GM11168 (cell line): ENCODE data around the gene HS3ST2.

ENCODE experiments used
- in situ Hi-C: fragments of 300-500 bp; cut with MboI; formaldehyde crosslinking; loops from one replicate; pipeline ENCODE4 v1.12.0; 2022; ENCODE audit warnings: low sequenced_read_pairs; ENCODE audit not compliant: unreplicated experiment

The HS3ST2 gene

DNA sequence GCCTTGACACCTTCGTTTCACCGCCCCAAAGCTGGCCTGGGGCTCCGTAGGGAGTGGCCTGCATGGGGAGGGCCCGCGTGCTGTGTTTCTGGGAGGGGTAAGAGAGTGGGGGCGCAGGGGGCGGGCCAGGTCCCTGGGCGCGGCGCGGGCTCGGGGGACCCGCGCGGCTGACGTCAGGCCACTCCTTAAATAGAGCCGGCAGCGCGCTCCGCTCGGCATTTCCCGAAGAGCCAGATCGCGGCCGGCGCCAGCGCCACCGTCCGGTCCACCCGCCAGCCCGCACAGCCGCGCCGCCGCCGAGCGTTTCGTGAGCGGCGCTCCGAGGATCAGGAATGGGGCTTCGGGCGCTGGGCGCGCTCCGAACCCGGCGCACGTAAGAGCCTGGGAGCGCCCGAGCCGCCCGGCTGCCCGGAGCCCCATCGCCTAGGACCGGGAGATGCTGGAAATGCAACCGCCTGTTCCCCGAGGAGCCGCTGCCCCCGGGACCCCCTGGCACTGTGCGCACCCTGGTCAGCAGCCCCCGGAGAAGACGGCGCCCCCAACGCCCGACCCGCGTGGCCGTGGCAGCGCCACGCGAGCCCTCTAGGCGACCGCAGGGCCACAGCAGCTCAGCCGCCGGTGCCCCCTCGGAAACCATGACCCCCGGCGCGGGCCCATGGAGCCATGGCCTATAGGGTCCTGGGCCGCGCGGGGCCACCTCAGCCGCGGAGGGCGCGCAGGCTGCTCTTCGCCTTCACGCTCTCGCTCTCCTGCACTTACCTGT is at the start of gene HS3ST2:
Gene HS3ST2, plus strand, starts transcription at position 215 of the 763 bp plus-strand sequence. Its CDS starts 449 bp downstream, at position 664.
- in situ Hi-C loops = no loop called here

DNA sequence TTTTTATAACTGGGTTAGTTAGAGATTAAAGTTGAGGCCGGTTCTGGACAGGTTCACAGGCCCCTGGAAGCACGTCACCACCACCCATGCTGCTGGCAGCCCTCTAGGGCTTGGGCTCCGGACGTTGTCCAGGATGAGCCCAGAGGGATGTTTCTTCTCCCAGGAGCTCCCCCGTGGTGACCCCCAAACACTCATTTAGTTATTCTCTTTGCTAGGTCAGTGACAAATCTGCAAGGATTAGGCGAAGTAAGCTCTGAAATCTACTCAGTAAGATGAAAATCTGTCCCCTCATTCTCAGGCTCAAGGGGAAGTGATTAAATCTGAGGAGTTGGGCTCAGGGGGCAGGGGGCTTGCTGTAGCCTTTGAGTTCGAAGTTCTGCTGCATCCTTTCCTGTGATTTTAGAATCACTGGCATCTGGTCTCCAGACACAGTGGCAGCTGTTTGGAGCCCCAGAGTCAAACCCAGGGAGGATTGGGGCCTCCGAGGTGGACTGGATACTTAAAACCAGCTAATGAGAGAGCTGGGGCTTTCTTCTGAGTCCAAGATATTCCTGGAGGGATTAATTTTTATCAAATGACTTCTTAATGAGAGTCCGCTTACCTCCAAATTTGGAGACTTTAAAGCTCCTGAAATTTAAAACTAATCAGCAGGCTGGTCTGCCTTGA is 49.2 kb upstream of the HS3ST2 start:
- in situ Hi-C loops = no loop called here

DNA sequence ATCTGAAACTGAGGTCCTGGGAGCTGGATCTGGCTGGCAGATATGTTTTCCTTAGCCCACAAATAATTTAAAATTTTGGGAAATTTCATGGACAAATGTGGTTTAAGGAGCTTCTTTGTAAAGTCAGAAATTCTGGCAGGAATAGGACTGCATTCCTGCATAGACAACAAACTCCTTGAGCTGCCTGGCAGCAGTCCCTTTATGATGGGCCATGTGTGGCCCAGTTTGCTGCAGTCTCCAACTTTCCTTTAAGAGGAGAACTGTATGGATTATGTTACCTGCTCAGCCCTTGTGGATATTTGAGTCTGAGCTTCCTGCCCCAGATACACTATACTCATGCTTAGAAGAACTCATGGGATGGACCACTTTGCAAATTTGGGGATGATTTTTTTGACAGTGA is 48.5 kb upstream of the HS3ST2 start:
- in situ Hi-C loops = no loop called here

DNA sequence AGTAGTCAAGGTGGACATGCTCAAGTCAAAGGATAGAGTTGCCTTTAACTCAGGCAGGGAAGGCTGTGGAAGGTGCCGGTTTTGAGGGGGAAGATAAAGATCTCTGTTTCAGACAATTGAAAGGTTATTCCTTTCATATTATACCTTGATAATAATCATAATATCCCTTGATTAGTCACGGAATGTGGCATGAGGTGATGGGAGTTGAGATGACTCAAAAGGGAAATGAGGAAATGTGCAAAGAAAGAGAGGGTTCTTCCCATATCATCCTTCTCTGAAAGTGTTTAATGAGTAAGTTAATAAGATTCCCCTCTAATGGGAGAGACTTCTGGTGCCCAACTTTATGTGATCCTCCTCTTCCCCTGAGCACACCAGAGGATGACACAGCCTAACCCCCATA is 43.1 kb upstream of the HS3ST2 start:
- in situ Hi-C loops = no loop called here

DNA sequence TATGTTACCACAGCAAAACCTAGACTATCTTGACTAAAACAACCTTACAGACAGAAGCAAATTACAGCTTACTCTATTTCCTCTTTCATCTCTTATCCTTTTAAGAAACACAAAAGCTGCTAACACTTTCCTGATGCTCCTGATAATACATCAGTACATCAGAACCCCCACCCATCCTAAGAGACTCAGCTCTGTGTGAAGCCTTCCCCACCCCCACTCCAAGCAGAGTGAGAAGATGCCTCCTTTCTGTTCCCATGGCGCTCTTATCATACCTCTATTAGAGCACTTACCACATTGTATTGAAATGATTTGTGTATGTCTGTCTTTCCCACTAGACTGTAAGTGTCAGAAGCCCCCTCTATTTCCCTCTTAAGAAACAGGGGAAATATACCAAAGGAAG is 42.4 kb upstream of the HS3ST2 start:
- in situ Hi-C loops = no loop called here

DNA sequence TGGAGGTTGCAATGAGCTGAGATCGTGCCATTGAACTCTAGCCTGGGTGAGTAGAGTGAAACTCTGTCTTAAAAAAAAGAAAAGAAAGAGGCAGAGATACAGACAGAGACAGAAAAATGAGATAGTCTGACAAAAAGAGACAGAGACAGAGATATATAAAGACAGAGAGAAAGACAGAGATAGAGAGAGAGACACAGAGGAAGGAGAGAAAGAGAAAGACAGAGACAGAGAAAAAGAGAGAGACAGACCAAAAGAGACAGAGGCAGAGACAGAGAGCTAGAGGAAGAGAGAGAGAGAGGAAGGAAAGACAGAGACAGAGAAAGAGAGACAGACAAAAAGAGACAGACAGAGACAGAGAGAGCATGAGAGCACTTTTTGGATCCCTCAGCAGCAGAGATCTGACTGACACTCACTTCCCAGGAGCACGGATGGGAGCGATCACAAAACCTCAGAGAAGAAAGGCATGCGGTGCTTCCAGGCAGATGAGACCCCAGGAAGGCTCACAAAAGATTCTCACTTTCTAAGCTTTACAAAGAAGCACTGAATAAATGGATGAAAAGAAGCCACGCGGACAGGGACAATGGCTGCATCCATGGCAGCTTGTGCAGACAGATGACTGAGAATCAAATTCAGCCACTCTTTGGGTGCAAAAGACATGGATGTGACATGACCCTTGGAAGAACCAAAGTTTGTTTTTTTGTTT is 38.6 kb upstream of the HS3ST2 start:
- in situ Hi-C loops = no loop called here

DNA sequence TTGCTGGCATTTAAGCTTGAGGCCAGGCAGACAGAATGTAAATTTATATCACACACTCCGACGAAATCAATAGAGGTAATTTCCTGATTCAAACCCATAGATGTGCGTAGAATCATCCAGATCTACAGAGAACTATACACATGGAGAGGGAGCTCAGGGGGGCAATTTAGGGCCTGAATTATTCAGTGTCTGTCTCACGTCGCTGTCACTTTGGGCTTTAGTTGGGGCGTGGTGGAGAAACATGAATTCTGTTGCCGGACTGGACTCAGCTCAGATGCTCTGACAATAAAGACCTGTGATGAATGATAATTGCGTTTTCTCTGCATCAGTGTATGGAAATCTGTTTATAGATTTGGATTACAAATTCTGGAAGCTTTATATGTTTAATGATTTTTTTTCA is 32.5 kb upstream of the HS3ST2 start:
- in situ Hi-C loops = no loop called here

DNA sequence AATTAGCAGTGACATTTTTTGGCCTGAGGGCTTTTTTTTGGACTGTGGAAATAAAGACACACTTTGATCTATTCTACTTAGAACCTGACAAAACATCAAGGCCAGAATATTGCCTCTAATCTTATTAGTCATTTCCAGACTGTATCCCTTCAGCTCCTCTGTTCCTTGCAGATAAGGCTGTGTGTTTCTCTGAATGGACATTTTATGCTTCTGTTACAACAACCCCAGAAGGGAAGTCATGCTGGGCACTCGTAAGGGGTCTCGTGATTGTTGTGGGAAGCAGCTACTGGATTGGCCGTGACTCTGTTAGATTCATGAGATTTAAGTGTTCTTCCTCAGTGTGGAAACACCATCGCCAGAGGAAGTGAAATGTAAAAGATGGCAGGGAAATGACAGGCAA is 31.6 kb upstream of the HS3ST2 start:
- in situ Hi-C loops = no loop called here

DNA sequence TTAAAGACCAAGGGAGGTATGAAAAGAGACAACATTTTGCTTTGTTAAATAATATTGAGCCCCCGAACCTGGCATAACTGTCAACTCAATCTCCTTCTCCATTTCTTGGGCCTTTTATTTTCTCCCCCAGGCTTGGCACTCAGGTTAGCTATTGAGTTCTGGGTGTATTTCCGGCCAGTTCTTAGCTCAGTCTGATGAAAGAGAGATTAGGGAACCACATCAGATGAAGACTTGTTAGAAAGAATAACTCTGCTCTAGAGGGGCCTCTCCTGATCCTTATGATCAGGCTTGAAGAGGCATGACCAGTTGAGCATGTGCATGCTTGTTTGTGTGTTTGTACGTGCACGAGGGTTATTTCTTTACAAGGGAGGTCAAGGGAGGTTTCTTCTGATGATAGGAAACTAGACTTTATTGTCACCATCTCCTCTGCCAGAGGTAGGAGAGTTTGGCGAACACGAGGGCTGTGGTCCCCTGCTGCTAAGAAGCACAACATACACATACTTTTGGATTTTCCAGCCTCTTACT is 29.2 kb upstream of the HS3ST2 start:
- in situ Hi-C loops = no loop called here

DNA sequence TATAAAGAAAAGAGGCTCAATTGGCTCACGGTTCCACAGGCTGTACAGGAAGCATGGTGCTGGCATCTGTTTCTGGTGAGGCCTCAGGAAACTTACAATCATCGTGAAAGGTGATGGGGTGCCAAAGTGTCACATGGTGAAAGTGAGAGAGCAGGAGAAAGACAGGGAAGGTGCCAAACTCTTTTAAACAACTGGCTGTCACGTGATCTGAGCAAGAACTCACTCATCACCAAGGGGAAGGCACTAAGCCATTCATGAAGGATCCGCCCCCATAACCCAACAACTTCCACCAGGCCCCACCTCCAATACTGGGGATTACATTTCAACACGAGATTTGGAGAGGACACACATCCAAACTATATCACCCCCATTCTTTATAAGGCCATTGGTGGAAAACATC is 28.4 kb upstream of the HS3ST2 start:
- in situ Hi-C loops = no loop called here

DNA sequence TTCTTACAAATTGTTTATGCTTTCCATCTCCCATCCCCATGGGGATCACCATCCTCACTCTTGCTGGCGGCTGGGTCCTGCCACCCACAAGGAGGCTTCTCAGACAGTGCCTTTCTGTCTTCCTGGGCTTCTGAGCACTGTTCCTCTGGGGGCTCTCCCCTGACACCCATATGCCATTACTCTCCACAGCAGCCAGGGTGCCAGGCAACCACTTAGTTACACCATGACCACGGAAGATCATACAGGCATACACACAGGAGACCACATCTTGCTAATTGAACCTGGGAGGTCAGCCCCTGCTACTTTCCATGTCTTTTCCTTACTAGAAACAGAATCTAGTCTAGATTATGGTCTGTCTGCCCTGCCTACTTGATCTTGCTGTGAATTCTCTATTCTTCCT is 27.7 kb upstream of the HS3ST2 start:
- in situ Hi-C loops = no loop called here

DNA sequence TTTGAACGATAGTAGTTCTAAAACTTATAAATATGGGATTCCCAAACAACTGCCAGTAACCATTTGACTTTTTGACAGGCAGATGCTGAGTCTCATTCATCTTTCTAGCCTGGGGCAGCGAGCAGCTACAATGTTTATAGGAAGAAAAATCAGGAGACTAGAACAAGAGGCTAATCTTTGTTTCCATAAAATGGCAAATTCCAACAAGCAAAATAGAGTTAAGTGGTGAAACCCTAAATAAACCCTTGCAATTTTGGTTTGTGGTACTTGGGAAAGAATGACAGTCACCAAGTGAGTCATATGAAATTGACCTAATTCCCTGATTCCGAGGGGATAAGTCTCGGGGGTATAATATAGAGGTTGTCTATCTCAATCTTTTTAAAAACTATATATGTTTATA is 27.3 kb upstream of the HS3ST2 start:
- in situ Hi-C loops = no loop called here

DNA sequence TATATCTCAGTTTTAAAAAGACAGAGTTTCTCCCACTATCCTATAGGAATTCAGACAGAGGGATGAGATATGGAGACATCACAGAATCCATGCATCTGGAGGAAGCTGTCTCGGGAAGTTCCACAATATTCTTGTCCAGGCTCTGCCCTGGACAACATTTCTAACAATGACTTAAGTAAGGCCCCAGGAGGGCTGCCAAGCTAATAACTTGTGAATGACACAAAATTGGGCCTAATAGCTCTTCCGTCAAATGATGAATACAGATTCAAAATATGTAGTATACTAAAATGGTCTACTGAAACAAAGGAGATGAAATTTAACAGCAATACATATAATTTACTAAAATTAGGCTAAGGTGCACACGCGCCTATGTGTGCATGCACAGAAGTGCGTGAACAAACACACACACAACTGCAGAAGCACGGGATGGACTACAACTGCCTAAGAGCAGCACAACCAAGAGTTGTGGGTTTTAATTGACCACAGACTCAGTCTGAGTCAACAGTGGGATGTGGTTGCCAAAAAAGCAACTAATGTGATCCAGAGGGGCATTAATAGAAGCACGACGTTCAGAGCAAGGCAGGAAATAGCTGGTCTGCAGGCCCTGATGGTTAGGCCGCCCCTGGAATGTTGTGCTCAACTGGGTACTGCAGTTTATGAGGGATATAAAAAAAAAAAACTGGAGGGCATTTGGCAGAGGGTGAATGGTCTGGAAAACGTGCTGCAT is 26.3 kb upstream of the HS3ST2 start:
- in situ Hi-C loops = no loop called here

DNA sequence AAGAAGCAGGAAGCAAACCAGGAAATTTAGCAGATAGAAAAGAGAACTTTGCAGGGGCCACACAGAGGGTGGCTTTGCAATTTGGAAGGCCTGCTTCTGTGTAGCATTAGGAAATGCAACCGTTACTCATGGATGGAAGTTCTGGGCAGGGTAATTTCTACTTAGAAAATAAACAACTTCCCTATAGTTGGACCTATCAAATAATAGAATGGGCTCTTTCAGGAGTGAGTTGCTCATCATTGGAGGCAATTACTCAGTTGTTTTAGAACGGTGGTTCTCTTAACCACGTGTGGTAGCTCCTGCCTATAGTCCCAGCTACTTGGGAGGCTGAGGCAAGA is 25.8 kb upstream of the HS3ST2 start:
- in situ Hi-C loops = no loop called here

DNA sequence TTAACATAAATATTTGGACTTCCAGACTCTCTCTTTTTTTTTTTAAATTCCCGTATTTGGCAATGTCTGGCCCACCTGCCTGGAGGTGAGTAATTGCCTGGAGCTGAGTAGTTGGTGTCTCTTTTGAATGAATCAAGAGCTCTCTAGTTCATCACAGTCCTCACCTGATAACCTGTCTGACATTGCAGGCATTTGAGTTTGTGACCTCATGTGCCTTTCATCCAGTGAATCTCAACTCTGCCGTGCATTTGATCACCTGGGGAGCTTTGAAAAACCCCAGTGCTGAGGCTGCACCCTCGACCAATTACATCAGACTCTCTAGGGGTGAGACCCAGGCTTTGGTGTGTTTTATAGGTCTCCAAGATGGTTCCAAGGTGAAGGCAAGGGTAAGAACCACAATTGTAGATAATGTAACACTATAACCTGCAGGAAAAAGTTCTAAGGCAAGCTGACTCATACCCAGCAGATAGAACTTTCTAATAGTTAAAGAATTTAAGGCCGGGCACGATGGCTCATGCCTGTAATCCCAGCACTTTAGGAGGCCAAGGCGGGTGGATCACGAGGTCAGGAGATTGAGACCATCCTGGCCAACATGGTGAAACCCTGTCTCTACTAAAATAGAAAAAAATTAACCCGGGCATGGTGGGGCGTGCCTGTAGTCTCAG is 24.5 kb upstream of the HS3ST2 start:
- in situ Hi-C loops = no loop called here

DNA sequence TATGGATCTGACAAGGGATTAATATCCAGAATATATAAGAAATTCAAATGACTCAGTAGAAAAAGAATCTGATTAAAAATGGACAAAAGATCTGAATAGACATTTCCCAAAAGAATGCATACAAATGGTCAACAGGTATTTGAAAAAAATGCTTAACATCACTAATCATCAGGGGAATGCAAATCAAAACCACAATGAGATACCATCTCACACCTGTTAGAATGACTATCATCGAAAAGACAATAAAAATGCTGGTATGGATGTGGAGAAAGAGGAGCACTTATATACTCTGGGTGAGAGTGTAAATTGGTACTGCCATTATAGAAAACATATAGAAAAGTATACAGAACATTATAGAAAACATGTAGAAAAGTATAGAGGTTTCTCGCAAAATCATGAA is 16.4 kb upstream of the HS3ST2 start:
- in situ Hi-C loops = no loop called here

DNA sequence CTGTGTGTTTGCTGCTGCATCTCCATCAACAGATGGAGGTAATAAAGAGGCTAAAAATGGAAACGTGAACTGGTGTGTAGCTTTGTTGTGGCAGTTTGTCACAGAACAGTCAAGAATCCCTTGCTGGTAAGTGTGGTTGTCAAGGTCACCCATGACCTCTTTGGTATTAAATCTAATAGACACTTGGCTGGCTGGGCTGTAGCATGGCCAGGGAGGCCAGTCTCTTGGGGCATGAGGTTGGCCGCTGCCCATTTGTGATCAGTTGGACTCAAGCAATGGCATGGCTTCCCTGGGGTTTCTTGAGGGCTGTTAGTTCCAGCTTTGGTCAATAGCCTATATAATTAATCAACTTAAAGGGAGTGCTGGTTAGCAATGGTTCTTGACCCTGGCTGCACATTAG is 14.8 kb upstream of the HS3ST2 start:
- in situ Hi-C loops = no loop called here

DNA sequence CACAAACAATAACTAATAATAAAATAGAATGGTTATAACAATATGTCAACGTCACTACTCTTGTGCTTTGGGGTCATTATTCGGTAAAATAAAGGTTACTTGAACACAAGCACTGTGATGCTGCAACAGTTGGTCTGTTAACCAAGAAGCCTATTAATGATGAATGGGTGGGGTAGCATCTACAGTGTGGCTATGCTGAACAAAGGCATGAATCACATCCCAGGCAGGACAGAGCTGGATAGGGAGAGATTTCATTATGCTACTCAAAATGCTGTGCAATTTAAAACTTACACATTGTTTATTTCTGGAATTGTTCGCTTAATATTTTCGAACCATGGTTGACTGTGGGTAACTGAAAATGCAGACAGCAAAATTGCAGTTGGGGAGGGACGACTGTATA is 9.1 kb upstream of the HS3ST2 start:
- in situ Hi-C loops = no loop called here

DNA sequence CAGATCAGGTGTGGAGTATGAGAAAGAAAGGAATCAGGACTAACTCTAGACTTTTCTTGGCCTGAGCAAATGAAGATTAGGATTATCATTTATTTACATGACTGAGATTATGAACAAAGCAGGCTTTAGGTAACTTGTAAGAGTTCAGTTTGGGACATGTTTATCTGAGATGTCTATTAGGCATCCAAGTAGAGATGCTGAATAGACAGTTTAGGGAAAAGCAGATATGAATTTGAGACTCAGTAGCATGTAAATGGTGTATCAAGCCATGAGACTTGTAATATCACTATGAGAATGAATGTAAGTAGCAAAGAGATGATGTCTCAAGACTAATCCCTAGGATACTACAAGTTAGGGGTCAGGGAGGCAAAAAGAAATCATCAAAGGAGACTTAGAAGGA is 8.6 kb upstream of the HS3ST2 start:
- in situ Hi-C loops = no loop called here

DNA sequence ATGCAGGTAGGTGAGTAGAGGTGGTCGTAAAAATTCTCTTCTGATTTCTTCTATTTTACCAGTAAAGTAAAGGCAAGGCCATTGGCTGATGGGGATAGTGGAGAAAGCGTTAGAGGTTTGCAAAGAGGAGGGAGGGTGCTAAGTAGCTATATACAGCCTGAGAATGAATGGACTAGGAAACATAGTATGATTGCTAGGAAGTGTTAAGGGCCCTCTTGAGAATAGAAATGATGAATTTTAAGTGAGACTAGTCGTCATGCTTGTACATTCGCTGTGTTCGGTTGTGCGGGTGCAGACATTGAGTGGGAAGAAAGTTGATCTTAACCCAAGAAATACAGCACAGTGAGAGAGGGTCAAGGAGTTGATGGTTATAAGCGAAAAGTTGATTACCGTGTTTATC is 7.2 kb upstream of the HS3ST2 start:
- in situ Hi-C loops = no loop called here
